K562 (cell line): ENCODE results near the gene PLXNA2. TPM values are rescaled to one million over a fixed set of nuclear protein-coding genes. Genes with fewer than 3 reads are reported as not detected.

Experiments used
- ATF1 ChIP-seq, 2 experiments: fragments of 450-650 bp in 1 of 2; IDR thresholded peaks; 2 replicates each; pipeline ENCODE4 v1.6.1; 2016; ENCODE audit warnings: missing compliant biosample characterization in 1 of 2, missing genetic modification characterization in 1 of 2
- BRD9 ChIP-seq: fragments of 450-650 bp; IDR thresholded peaks from 2 replicates; pipeline ENCODE4 v1.6.1; 2018; ENCODE audit warnings: low read depth; ENCODE audit not compliant: partially characterized antibody
- CCAR2 ChIP-seq: fragments of 200-400 bp; formaldehyde crosslinking; IDR thresholded peaks from 2 replicates; pipeline ENCODE4 v1.6.1; 2017; ENCODE audit warnings: mild to moderate bottlenecking, low read depth, low read length
- CEBPB ChIP-seq: fragments of 450-650 bp; IDR thresholded peaks from 2 replicates; pipeline ENCODE4 v1.6.1; 2016; ENCODE audit warnings: missing genetic modification characterization, missing compliant biosample characterization
- EGR1 ChIP-seq: fragments of 450-650 bp; conservative IDR thresholded peaks from 2 replicates; pipeline ENCODE4 v1.6.1; 2017; ENCODE audit warnings: mild to moderate bottlenecking
- GABPA ChIP-seq: fragments of 200-800 bp; sonication (Bioruptor generic); conservative IDR thresholded peaks from 2 replicates; pipeline ENCODE4 v1.6.1; 2016; ENCODE audit warnings: low read depth, missing genetic modification characterization, missing compliant biosample characterization
- MTA2 ChIP-seq: fragments of 450-650 bp; IDR thresholded peaks from 2 replicates; pipeline ENCODE4 v1.6.1; 2016; ENCODE audit warnings: low read depth
- NR2F6 ChIP-seq: fragments of 450-650 bp; formaldehyde crosslinking; IDR thresholded peaks from 2 replicates; pipeline ENCODE4 v1.4.0; 2020; ENCODE audit warnings: mild to moderate bottlenecking
- PML ChIP-seq: IDR thresholded peaks from 2 replicates; pipeline ENCODE4 v1.6.1; 2012; ENCODE audit warnings: low read length, inconsistent platforms
- TEAD1 ChIP-seq, 2 experiments: fragments of 450-650 bp in 1 of 2; sonication (generic) in 1 of 2; formaldehyde crosslinking; IDR thresholded peaks; 2 replicates each; pipeline versions ENCODE4 v1.4.0 to v1.8.0; 2020 to 2022; ENCODE audit warnings: mild to moderate bottlenecking in 2 of 2, missing genetic modification reagents in 1 of 2
- TRIM28 ChIP-seq: fragments of 450-650 bp; IDR thresholded peaks from 2 replicates; pipeline ENCODE4 v1.6.1; 2017
- XRCC3 ChIP-seq: fragments of 450-650 bp; IDR thresholded peaks from 2 replicates; pipeline ENCODE4 v1.6.1; 2017; ENCODE audit warnings: mild to moderate bottlenecking, moderate library complexity
- YY1 ChIP-seq, 3 experiments: IDR thresholded peaks; 2 replicates each; pipeline ENCODE4 v1.6.1; 2011; ENCODE audit warnings: low read length in 2 of 3, mild to moderate bottlenecking in 2 of 3, moderate library complexity in 2 of 3, borderline replicate concordance in 1 of 3, control low read depth in 1 of 3, low read depth in 1 of 3; ENCODE audit not compliant: insufficient read depth in 3 of 3, insufficient replicate concordance in 2 of 3, control insufficient read depth in 1 of 3, insufficient read length in 1 of 3; ENCODE audit errors: extremely low read depth in 1 of 3
- ZKSCAN3 ChIP-seq: fragments of 250-450 bp; sonication (Bioruptor Pico); IDR thresholded peaks from 2 replicates; pipeline ENCODE4 v1.4.0; 2020
- ZNF140 ChIP-seq: fragments of 250-450 bp; sonication (Bioruptor Pico); IDR thresholded peaks from 2 replicates; pipeline ENCODE4 v1.8.0; 2021; ENCODE audit warnings: moderate library complexity, mild to moderate bottlenecking, inconsistent platforms
- ZNF551 ChIP-seq: fragments of 250-450 bp; sonication (Bioruptor Pico); IDR thresholded peaks from 2 replicates; pipeline ENCODE4 v1.5.0; 2021; ENCODE audit warnings: mild to moderate bottlenecking, moderate library complexity
- polyA plus RNA-seq, 8 experiments: library from polyadenylated mRNA; depleted of rRNA in 4 of 8; stranded (reverse) in 5 of 8; unstranded in 3 of 8; fragments of >200 nt; fragmentation: Nextera tagmentation in 2 of 8; fragmentation: Illumina TruSeq in 1 of 8; extraction: Ambion mirVana in 2 of 8; extraction: Trizol in 1 of 8; gene quantifications; 2 replicates each; pipeline versions ENCODE4 v1.2.1 to v1.2.3, GENCODE V29; 2011 to 2014; ENCODE audit warnings: inconsistent platforms in 1 of 8, missing spikeins in 1 of 8
- total RNA-seq, 7 experiments: library from RNA; depleted of rRNA in 6 of 7; stranded (reverse); fragments of >200 nt in 6 of 7; fragmentation: Illumina TruSeq in 2 of 7; extraction: Trizol in 2 of 7; gene quantifications; 2 replicates each; pipeline versions ENCODE4 v1.2.1 to v1.2.3, GENCODE V29; 2011 to 2021; ENCODE audit warnings: low replicate concordance in 1 of 7
- TF ChIP-seq, protein P1 (sequence below): sonication (generic); formaldehyde crosslinking; IDR thresholded peaks from 2 replicates; pipeline ENCODE4 v1.8.0; 2022; ENCODE audit warnings: missing genetic modification reagents, mild to moderate bottlenecking, moderate library complexity, borderline replicate concordance
- TF ChIP-seq, protein P2 (sequence below): fragments of 250-450 bp; sonication (Bioruptor Pico); IDR thresholded peaks from 2 replicates; pipeline ENCODE4 v1.5.0; 2021; ENCODE audit warnings: mild to moderate bottlenecking, moderate library complexity
- TF ChIP-seq, protein P3 (sequence below): fragments of 250-450 bp; sonication (Bioruptor Pico); IDR thresholded peaks from 2 replicates; pipeline ENCODE4 v1.9.0; 2021; ENCODE audit warnings: mild to moderate bottlenecking
- TF ChIP-seq, protein P4 (sequence below), 2 experiments: fragments of 450-650 bp in 1 of 2; IDR thresholded peaks; 2 replicates each; pipeline ENCODE4 v1.6.1; 2011 to 2017; ENCODE audit warnings: low read depth in 2 of 2, antibody characterized with exemption in 1 of 2, borderline replicate concordance in 1 of 2, low read length in 1 of 2, mild to moderate bottlenecking in 1 of 2, mixed read lengths in 1 of 2; ENCODE audit not compliant: control insufficient read depth in 1 of 2
- TF ChIP-seq, protein P5 (sequence below): fragments of 250-450 bp; sonication (Bioruptor Pico); IDR thresholded peaks from 2 replicates; pipeline ENCODE4 v1.5.0; 2021

The PLXNA2 gene
- total and polyA plus RNA-seq, 9 of the 15 experiments (the other 6 are each of a cell fraction or from before 2014, with no cell fraction given), result 0.01 to 1.3 (median 0.32) TPM

DNA sequence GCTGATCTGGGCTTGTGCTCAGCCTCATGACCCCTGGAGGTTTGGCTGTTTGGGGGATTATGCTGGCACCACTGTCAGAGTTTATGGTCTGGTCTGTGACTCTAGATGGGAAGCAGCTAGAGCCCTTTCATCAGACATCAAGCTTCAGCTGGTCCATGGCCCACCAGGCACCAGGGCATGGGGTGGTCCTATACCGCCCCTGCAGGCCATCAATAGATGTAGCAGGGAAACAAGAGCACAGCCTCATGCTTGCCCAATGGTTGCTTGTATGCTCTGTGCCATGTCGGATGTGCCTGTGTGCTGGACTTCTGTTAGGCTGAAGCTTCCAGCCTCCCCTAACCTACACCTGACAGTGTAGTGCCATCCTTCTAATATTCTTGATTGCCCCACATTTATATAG, 262.2 kb downstream of the PLXNA2 start (continued):
- TF ChIP-seq, protein P1, sequence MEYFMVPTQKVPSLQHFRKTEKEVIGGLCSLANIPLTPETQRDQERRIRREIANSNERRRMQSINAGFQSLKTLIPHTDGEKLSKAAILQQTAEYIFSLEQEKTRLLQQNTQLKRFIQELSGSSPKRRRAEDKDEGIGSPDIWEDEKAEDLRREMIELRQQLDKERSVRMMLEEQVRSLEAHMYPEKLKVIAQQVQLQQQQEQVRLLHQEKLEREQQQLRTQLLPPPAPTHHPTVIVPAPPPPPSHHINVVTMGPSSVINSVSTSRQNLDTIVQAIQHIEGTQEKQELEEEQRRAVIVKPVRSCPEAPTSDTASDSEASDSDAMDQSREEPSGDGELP (CRISPR knock-in tag), result peak; percentile 52; the same call in 1 of the 2 replicates
- TF ChIP-seq, protein P2, sequence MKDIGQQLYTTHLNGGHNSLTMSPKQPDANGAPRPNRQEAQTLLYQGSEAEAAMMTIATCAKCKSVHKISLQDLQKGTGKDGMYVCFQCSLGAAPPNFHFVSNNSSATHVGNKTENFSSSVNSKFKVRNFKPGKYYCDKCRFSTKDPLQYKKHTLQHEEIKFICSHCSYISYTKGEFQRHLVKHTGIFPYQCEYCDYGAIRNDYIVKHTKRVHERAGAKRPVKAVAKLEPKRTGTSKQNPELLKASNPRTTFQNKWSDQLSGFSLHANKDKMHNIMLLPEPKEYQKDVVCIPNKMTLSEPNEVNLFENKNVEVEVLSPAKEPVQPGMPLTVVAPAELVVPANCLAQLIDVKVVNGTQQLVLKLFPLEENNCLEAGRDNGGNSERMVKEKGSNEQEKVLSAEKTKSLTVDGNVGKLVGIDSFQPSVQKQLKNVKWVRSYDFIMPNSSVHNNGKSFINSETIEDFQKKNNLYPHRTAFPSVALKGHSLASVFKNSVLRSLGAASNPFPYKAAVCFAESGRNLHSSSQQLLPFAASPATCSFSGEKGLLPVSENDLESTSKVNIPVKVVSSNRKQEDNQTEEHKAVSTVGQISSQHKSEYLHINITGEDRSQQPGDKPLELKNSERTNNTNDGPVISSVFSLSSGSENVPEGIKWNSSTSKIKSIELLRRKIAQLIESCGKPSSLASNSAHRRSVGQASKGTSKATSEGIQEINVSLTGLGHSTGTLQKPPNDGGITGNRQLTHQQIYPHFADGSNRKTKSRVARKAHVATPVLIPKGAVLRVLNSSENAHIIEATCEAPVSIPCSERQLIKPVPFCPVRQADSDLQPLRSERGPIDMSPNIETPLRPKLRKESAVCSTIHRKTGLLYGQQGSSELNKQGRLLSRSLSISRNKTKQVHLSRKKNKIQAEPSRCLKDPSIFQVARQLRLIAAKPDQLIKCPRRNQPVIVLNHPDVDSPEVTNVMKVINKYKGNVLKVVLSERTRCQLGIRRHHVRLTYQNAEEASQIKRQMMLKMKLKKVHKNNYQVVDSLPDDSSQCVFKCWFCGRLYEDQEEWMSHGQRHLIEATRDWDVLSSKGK (CRISPR knock-in tag), result no peak
- no peak for TF ChIP-seq NR2F6 (CRISPR knock-in tag)
- TF ChIP-seq TEAD1 (CRISPR knock-in tag; IDR thresholded peaks at IDR 0.05), result no peak
- no peak for TF ChIP-seq ATF1 (CRISPR knock-in tag; IDR thresholded peaks at IDR 0.05)
- no peak for TF ChIP-seq ATF1 (tag; IDR thresholded peaks at IDR 0.05)
- no peak for TF ChIP-seq ZNF551 (CRISPR knock-in tag)
- TF ChIP-seq GABPA (tag), result no peak
- no peak for TF ChIP-seq CCAR2
- TF ChIP-seq MTA2, result no peak
- peak in 2 of 3 experiments; percentile 21 to 53 for TF ChIP-seq YY1 (IDR thresholded peaks at IDR 0.05; ENCODE audit: borderline replicate concordance in 1 of 3, control insufficient read depth in 1 of 3, extremely low read depth in 1 of 3, insufficient read depth in 3 of 3, insufficient read length in 1 of 3, insufficient replicate concordance in 2 of 3, low read depth in 1 of 3, low read length in 2 of 3)
- no peak for TF ChIP-seq TRIM28
- no peak for TF ChIP-seq PML
- TF ChIP-seq, protein P3, sequence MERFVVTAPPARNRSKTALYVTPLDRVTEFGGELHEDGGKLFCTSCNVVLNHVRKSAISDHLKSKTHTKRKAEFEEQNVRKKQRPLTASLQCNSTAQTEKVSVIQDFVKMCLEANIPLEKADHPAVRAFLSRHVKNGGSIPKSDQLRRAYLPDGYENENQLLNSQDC (CRISPR knock-in tag), result no peak
- no peak for TF ChIP-seq XRCC3
- TF ChIP-seq, protein P4, sequence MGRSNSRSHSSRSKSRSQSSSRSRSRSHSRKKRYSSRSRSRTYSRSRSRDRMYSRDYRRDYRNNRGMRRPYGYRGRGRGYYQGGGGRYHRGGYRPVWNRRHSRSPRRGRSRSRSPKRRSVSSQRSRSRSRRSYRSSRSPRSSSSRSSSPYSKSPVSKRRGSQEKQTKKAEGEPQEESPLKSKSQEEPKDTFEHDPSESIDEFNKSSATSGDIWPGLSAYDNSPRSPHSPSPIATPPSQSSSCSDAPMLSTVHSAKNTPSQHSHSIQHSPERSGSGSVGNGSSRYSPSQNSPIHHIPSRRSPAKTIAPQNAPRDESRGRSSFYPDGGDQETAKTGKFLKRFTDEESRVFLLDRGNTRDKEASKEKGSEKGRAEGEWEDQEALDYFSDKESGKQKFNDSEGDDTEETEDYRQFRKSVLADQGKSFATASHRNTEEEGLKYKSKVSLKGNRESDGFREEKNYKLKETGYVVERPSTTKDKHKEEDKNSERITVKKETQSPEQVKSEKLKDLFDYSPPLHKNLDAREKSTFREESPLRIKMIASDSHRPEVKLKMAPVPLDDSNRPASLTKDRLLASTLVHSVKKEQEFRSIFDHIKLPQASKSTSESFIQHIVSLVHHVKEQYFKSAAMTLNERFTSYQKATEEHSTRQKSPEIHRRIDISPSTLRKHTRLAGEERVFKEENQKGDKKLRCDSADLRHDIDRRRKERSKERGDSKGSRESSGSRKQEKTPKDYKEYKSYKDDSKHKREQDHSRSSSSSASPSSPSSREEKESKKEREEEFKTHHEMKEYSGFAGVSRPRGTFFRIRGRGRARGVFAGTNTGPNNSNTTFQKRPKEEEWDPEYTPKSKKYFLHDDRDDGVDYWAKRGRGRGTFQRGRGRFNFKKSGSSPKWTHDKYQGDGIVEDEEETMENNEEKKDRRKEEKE (IDR thresholded peaks at IDR 0.05; ENCODE audit: borderline replicate concordance in 1 of 2, control insufficient read depth in 1 of 2, low read depth in 2 of 2, low read length in 1 of 2), result no peak
- TF ChIP-seq BRD9, result no peak
- TF ChIP-seq ZKSCAN3 (CRISPR knock-in tag), result no peak
- peak; percentile 27; the same call in 1 of the 2 replicates for TF ChIP-seq CEBPB (tag)
- TF ChIP-seq ZNF140 (CRISPR knock-in tag), result no peak
- TF ChIP-seq EGR1, result no peak
- TF ChIP-seq, protein P5, sequence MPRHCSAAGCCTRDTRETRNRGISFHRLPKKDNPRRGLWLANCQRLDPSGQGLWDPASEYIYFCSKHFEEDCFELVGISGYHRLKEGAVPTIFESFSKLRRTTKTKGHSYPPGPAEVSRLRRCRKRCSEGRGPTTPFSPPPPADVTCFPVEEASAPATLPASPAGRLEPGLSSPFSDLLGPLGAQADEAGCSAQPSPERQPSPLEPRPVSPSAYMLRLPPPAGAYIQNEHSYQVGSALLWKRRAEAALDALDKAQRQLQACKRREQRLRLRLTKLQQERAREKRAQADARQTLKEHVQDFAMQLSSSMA (CRISPR knock-in tag), result no peak
